HFF-Myc (cell line): ENCODE measurements around the gene TFAP2D.

Experiments
- DNase-seq: peaks from one replicate; pipeline ENCODE4 v3.0.0-alpha.2; 2011; ENCODE audit warnings: low read depth; ENCODE audit errors: extremely low read depth
- H3K4me3 ChIP-seq: replicated peaks from 2 replicates; pipeline ENCODE4 v1.5.1; 2011; ENCODE audit warnings: low read depth, mild to moderate bottlenecking, control low read depth, low read length
- CTCF ChIP-seq: IDR thresholded peaks from 2 replicates; pipeline ENCODE4 v1.5.1; 2012; ENCODE audit warnings: mild to moderate bottlenecking, low read depth, low read length, control low read depth; ENCODE audit errors: missing control alignments

TFAP2D gene

GRCh38 chr6:50709366-50709734, 4.0 kb upstream of the TFAP2D start:
- no peak for TF ChIP-seq CTCF
- H3K4me3 ChIP-seq: no peak overlapping the region
- DNase-seq: no peak

- no peak for TF ChIP-seq CTCF
- DNase-seq: no peak
- no peak overlapping the region for H3K4me3 ChIP-seq
Measured at GRCh38 chr6:50711686-50712085, 1.6 kb upstream of the TFAP2D start.

GRCh38 chr6:50712291-50712690, 1.0 kb upstream of the TFAP2D start:
- no peak for DNase-seq
- TF ChIP-seq CTCF: no peak
- no peak overlapping the region for H3K4me3 ChIP-seq

- H3K4me3 ChIP-seq: no peak overlapping the region
- no peak for DNase-seq
- TF ChIP-seq CTCF: no peak
Measured at GRCh38 chr6:50713977-50714486, 706 bp downstream of the TFAP2D start.

- no peak for TF ChIP-seq CTCF
- H3K4me3 ChIP-seq: no peak overlapping the region
- DNase-seq: no peak
Measured at GRCh38 chr6:50714487-50715379, 1.4 kb downstream of the TFAP2D start.

- TF ChIP-seq CTCF: no peak
- DNase-seq: no peak
- H3K4me3 ChIP-seq: no peak overlapping the region
Measured at GRCh38 chr6:50716899-50717509, 3.7 kb downstream of the TFAP2D start.
